NOMO-1 treated with DMSO at 0.1 percent for 48 hours (cell line): ENCODE results near the gene TUT1.
"Not testable (repeated sequence)": the region's sequence is repeated elsewhere in the genome, so short reads cannot be mapped to it uniquely, and the experiment has no call there.

Experiments used
- DNase-seq: peaks from one replicate; lab custom pipeline; 2025; ENCODE audit not compliant: unreplicated experiment; lab: John Stamatoyannopoulos, UW

Gene TUT1

GRCh38 chr11:62591448-62592145 lies at the start of gene TUT1:
Gene TUT1, minus strand, starts transcription at chr11:62591523. Its CDS starts 38 bp downstream, at chr11:62591485.
- DNase-seq, result peak; percentile 100

- DNase-seq, result no peak
Measured at GRCh38 chr11:62632492-62632891, 41.2 kb upstream of the TUT1 start.

DNA sequence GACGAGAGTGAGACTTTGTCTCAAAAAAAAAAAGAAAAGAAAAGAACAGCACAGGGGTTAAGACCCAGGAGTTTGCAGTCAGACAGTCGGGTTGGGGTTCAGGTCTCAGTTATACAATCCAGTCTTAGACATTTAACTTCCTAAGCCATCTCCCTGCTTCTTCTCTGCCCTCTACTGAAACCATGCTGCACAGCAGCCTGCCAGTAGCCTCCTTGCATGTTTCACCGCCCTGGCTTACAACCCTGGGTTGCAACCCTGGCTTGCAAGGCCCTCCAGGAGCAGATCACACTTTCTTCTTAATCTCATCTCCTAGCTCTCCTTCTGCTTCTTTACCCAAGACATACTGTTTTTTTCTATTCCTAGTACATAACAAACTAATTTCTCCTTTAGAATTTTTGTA lies 36.4 kb upstream of the TUT1 start:
- no peak for DNase-seq

DNA sequence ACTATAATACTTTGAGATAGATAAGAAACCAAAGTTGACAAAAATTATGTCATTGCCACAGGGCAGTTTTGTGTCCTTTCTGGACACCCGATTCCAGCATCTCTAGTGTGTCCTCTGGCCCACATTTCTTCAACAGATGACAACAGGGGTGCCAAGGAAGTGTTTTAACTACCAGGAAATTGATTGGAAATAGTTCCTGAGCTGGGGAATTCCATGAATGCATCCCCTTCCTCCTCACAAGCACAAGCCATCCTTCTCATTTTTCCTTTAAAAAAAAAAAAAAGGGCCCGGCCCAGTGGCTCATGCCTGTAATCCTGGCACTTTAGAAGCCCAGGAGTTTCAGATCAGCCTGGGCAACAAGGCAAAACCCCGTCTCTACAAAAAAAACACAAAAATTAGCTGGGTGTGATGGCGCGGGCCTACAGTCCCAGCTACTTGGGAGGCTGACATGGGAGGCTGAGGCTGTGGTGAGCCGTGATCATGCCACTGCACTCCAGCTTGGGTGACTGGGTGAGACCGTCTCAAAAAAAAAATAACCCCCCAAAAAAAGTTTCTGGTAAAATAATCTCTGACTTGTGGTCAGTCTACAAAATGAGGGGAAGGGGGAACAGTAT lies 31.3 kb upstream of the TUT1 start:
- DNase-seq, result no peak

DNA sequence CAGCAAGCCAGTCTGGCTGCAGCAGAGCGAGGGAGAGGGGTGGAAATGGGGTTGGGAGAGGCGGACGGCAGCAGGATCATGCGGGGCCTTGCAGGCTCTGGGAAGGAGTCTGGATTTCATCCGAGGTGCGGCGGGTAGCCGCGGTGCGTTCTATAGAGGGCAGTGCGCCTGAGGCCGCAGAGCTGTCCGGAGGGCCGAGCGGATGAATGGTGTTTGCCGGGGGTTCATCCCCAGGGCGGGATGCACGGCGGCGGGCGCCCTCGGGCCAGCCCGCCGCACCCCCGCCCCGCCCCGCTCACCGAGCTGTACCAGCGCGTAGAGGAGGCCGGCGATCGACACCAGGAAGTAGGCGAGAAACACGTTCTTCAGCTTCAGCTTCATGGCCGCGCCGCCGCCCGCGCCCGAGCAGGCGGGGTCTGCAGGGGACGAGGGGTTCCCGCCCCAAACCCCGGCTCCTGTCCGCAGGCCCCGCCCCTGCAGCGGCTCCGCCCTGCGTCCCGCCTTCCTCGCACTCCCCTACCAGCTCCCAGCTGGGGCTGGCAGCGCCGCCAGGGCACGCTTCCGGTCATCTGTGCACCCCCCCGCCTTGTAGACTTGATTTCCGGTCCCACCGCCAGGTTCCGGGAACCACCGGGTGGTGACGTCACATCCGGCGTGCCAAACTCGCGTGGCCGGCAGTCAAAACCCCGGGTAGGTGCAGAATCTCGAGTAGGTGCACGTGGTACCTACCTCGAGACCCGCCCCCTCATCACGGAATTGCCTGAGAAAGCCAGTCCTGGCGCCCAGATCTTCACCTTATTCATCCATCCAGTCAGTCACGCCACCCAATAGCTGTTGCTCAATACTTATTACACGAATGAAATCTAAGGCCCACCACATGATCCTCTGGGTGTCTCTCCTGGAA lies 30.5 kb upstream of the TUT1 start, which contains the start of gene B3GAT3:
Gene B3GAT3 (minus strand): TSS at position 420 of the 904 bp plus-strand sequence. CDS start 39 bp downstream, at position 381.
- peak; percentile 97 for DNase-seq

GRCh38 chr11:62621027-62621566 lies 29.8 kb upstream of the TUT1 start:
- DNase-seq, result no peak

- not testable (repeated sequence) for DNase-seq
Measured at GRCh38 chr11:62616957-62617356, 25.6 kb upstream of the TUT1 start.

- DNase-seq, result no peak
Measured at GRCh38 chr11:62615521-62615920, 24.2 kb upstream of the TUT1 start.

GRCh38 chr11:62614275-62614674 lies 23.0 kb upstream of the TUT1 start:
- DNase-seq, result no peak

GRCh38 chr11:62613291-62613778 lies 22.0 kb upstream of the TUT1 start:
- DNase-seq, result no peak

GRCh38 chr11:62612366-62613290 lies 21.3 kb upstream of the TUT1 start, which contains the start of the genes EML3 and ROM1:
Gene EML3, minus strand, starts transcription at chr11:62612775. Its CDS starts 318 bp downstream, at chr11:62612457.
Gene ROM1, plus strand, starts transcription at chr11:62613257. Its CDS starts 25 bp downstream, at chr11:62613282.
- DNase-seq, result peak; percentile 62

GRCh38 chr11:62611705-62612365 lies 20.5 kb upstream of the TUT1 start:
- peak; percentile 34 for DNase-seq

- no peak for DNase-seq
Measured at GRCh38 chr11:62610814-62611704, 19.7 kb upstream of the TUT1 start.

GRCh38 chr11:62610403-62610802 lies 19.1 kb upstream of the TUT1 start:
- no peak for DNase-seq

GRCh38 chr11:62608776-62609175 lies 17.5 kb upstream of the TUT1 start:
- no peak for DNase-seq

- no peak for DNase-seq
Measured at GRCh38 chr11:62607714-62608113, 16.4 kb upstream of the TUT1 start.

GRCh38 chr11:62605902-62606301 lies 14.6 kb upstream of the TUT1 start:
- no peak for DNase-seq

DNA sequence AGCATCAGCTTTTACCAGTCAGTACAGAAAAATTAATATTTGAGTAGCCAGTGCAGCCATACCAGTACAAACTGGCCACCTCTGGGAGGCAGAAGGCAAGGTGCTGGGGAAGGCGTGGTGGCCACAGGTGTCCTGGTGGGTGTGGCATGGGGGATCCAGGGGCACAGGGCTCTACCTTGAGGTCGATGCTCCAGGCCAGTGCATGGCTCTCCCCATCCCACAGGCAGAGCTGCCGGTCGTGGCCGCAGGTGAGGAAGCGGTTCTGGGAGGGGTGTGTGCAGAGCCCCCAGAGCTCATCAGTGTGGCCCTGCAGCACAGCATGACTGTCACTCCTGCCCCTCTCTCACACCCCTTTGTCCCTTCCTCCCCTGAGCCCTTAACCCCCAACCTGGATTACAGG lies 14.1 kb upstream of the TUT1 start:
- DNase-seq, result no peak
